HG02763 (cell line): ENCODE results near the gene THEMIS2.
"Not testable (repeated sequence)": the region's sequence is repeated elsewhere in the genome, so short reads cannot be mapped to it uniquely, and the experiment has no call there.

Experiments used
- ATAC-seq: cut with Tn5 transposase; IDR thresholded peaks from one replicate; pipeline ENCODE4 v1.9.1; 2021; ENCODE audit warnings: mild to moderate bottlenecking, moderate library complexity; ENCODE audit not compliant: unreplicated experiment

The THEMIS2 gene

GRCh38 chr1:27862671-27863537 is 9.4 kb upstream of the THEMIS2 start:
- ATAC-seq = no peak

DNA sequence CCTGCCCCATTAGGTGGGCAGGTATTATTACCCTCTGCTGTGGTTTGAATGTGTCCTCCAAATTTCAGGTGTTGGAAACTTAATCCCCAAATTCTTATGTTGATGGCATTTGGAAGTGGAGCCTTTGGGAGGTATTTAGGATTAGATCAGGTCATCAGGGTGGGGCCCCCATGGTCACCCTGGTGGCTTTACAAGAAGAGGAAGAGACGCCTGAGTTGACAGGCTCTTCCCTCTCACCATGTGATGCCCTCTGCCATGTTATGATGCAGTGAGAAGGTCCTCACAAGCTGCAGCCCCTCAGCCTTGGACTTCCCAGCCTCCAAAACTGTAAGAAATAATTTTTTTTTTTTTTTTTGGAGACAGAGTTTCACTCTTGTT is 8.8 kb upstream of the THEMIS2 start:
- ATAC-seq = no peak

DNA sequence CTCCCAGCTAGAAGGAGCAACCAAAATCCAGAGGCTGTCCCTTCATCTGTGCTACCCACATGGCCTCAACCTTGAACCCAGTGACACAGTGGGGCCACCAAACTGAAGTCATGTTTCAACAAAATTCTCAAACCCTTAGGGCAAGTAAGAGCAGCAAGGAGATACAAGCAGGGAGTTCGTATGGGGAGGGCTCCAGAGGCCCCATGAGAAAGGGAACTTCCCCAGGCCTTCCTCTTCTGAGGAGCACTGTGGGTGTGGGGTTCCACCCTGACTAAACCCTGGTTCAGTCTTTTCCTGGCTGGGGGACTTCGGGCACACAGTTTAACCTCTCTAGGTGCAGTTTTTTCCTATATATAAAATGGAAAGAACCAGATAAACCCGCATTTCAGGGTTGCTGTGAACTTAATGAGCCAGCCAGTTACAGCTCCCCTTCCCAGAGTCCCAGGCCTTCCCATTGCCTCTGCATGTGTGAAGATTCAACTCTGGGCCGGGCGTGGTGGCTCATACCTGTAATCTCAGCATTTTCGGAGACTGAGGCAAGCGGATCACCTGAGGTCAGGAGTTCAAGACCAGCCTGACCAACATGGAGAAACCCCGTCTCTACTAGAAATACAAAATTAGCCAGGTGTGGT is 8.0 kb upstream of the THEMIS2 start:
- no peak for ATAC-seq

- ATAC-seq = no peak
Observed at GRCh38 chr1:27865821-27866220, 6.5 kb upstream of the THEMIS2 start.

DNA sequence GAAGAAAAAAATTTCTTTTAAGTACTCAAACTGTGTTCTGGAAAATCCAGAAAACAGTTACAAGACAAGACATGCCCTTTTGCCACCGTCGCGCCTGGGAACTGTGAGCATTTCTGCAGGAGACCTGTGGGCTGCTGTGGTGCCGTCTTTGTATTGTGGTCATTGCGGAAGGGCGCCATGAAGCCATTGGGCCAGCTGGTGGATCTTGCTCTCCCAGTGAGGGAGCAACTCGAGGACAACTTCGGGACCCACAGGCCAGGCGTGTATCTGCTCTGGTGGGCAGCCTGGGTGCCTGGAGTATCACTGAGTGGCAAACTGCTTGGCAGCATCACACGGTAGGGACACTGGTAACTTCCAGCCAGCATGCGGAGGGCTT is 3.8 kb upstream of the THEMIS2 start:
- no peak for ATAC-seq

- no peak for ATAC-seq
Observed at GRCh38 chr1:27868932-27869718, 3.2 kb upstream of the THEMIS2 start.

- no peak for ATAC-seq
Observed at GRCh38 chr1:27869719-27870085, 2.6 kb upstream of the THEMIS2 start.

GRCh38 chr1:27871076-27871475 is 1.3 kb upstream of the THEMIS2 start:
- not testable (repeated sequence) for ATAC-seq

DNA sequence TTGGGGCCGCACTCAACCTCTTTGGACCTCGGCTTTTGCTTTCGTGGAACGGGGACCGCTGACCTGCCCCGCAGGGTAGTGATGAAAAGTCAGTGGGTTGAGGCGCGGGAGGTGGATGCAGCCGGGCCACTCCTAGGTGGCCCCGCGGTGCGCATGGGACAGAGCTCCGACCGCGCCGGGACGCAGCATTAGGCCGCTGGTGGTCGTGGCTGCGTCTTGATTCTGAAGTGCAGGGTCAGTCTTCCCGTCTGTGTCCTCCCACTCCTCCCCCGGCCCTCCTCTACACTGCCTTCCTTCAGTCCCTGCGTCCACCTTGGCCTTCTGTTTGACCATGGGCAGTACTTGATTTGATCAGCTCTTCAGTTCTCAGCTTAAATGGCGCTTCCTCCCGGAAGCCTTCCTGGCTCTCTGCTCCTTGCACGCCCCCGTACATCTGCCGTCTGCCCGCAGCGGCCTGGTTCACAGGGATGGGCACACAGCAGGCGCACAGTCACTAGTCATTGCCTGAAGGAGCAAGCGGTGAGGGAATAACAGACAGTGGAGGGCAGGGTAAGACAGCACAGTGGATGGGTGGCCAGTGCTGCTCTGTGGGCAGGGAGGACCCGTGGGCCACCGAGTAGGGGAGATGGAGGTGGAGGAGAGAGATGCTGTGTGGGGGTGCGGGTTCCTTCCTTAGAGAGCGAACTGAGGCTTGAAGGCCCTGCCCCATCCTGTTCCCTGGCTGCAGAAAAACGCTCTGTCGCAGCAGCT is 633 bp downstream of the THEMIS2 start:
- no peak for ATAC-seq

DNA sequence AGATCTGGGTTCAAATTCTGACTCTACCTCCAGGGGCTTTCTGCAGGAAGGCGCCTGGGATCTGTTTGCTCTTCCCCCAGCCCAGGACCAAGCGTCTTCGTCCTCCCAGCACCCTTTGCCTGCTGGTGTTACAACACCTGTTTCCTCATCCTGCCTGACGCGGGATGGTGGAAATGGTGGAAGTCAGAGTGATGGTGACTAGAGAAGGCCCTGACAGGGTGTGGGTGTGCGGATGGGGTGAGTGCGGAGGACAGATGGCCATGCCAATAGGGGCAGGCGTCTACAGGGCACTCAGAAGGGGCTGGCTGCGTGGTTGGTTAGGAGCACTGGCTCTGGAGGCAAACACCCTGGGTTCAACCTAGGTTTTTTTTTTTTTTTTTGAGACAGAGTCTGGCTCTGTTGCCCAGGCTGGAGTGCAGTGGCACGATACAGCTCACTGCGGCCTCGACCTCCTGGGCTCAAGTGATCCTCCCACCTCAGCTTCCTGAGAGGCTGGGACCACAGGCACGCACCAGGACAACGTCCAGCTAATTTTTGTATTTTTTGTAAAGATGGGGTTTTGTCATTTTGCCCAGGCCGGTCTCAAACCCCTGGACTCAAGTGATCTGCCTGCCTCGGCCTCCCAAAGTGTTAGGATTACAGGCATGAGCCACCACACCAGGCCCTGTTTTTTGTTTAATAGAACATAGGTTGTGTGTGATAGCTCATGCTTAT is 1.5 kb downstream of the THEMIS2 start:
- no peak for ATAC-seq

DNA sequence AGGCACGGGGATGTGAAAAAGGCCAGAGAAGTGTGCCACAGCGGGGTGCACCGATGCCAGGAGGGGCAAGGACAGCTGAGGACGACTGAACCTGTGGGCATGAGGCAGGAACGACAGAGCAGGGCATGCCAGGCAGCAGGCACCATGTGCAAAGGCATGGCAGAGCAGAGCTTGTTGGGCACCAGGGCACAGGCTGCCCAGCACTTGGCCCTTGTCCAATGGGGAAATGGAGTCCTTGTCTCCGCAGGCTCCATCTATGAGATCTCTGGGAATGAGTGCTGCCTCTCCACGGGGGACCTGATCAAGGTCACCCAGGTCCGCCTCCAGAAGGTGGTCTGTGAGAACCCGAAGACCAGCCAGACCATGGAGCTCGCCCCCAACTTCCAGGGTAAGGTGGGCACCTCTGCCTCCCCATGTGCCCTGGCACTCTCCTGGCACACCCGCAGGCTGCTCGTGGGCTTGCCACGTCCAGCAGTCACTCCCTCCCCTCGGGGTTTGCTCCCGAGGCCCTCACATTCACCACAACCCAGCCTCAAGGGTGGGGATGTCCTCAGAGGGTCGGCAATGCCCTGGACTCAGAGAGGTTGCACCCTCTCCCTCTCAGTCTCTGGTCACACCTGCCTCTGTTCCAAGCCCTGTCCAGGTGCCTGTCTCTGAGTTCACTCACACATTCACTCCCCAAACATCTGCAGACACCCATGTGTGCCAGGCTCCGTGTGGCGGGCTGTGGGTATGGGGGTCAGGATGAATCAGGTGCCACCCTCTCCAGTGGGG is 4.2 kb downstream of the THEMIS2 start:
- ATAC-seq = no peak

- ATAC-seq = no peak
Observed at GRCh38 chr1:27877115-27877416, 4.7 kb downstream of the THEMIS2 start.

GRCh38 chr1:27878039-27878438 is 5.7 kb downstream of the THEMIS2 start:
- no peak for ATAC-seq

- ATAC-seq = no peak
Observed at GRCh38 chr1:27878787-27879335, 6.5 kb downstream of the THEMIS2 start.

GRCh38 chr1:27879374-27880082 is 7.2 kb downstream of the THEMIS2 start:
- ATAC-seq = no peak

GRCh38 chr1:27882543-27882903 is 10.2 kb downstream of the THEMIS2 start:
- no peak for ATAC-seq

GRCh38 chr1:27883536-27883935 is 11.2 kb downstream of the THEMIS2 start:
- ATAC-seq = no peak

- ATAC-seq = peak; percentile 39
Observed at GRCh38 chr1:27884006-27884954, 11.9 kb downstream of the THEMIS2 start.
